GM21390 (cell line): ENCODE results near the gene NOD2.

Experiments
- ATAC-seq: cut with Tn5 transposase; IDR thresholded peaks from one replicate; pipeline ENCODE4 v1.9.1; 2021; ENCODE audit not compliant: unreplicated experiment

Gene NOD2

GRCh38 chr16:50692999-50693781 lies at the start of gene NOD2:
TSS of gene NOD2 (plus strand) at chr16:50693606. CDS start at chr16:50699496, 5,890 bp downstream.
- no peak for ATAC-seq

DNA sequence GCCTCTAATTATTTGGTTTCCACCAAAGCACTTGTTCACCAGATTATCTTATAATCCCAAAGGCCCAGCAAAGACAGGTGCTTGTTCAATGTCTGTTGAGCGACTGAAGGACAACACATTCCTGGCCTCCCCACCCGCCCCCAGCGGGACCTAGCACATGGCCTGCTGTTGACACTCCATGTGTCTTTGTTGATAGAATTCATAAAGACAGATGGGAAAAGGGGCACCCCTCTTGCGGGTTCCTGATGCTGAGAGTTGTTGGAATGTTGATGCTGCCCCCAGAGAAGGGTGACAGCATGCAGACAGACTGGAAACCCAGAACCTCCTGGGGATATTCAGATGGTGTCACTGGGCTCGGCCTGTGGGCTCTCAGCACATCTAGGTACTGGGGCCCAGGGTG lies 49.2 kb upstream of the NOD2 start:
- no peak for ATAC-seq

DNA sequence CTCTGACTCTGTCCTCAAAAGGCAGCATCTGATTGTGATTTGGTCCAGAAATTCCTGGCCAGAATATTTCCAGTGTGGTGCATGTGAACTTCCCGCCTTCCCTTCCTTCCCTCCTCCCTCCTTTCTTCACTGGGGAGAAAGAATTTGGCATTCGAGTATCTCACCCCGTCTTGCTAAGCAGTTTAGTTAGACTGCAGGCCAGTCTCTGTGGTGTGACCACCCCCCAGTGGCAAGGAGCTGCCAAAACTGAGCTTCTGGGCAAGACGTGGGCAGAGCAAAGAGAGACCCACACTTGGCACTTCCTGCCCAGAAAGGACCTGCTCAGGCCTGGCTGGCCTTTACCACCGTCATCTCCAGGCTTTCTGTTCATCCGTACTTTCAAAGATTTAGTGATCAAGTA lies 48.7 kb upstream of the NOD2 start:
- ATAC-seq: no peak

DNA sequence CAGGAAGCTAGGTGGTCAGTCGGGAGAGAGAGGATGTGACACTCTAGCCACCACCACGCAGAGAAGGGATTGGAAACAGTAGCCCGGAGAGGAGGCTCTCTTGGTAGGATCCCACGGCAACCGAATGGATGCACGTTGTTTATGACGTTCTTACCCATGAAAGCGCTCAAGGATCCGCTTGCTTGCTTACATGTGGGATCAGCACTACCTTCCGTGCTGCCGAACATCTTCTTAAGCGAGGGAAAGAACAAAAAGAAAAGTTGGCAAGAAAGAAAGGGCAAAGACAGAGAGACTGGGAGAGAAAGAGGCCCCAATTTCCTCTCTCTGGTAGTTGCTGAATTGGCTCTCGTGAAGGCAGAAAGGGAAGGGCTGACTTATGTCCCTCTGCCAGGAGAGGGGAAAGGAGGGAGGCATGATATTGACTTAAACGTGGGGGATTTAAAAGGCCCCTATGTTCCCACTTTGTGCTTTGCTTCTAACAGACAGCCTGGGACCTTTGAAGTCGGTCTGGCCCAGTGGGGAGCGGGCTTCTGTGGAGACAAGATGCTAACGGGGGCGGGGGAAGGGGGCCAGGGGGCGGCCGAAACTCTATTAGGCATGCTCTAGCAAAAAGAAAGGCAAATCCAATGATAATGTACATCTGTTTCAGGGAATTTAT lies 47.7 kb upstream of the NOD2 start:
- no peak for ATAC-seq

GRCh38 chr16:50646345-50646744 lies 47.1 kb upstream of the NOD2 start:
- ATAC-seq: no peak

DNA sequence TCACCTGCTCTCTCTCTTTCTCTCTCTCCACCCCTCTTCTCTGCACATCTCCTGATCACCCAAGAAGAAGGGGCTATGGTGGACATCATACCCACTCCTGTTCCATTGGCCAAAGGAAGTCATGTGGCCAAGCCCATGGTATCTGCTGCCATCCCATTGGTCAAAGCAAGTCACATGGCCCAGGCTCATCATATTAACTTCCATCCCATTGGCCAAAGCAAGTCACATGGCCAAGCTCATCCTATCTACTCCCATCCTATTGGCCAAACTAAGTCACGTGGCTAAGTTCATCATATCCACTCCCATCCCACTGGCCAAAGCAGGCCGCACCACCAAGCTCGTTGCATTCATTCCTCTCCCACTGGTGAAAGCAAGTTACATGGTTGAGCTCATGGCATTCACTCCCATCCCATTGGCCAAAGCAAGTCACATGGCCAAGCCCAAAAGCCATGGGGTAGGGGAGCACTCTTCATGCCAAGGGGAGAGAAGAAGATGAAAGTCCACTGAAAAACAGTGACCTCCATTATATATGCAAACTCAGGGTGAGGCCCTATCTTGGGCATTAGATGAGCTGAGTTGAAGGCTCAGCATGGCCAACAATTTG lies 41.5 kb upstream of the NOD2 start:
- ATAC-seq: no peak

DNA sequence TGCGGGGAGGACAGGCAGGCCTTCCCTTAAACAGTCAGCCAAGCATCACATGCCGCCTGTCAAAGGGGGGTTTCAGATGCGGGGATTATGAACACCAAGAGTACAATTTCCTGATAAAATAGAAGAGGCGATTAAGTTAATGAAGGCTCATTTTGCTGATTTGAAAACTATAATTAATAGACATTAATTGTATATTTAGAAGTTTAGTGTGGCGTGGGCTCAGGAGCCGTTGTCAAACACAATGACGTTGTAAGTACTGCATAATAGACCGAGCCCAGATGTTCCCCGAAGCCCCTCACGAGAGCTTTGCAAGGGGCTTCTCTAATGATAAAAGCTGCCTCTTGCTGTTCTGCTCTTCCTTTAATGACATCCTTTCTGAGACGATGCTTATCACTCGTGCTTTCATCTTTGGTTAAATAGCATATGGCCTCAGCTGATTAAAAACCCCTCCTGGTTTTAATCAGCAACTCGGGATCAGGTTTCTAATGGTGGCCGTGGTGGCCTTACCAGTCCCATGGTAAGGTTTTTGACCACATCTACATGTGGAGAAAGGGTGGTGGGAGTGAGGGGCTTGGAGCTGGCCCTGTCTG lies 40.5 kb upstream of the NOD2 start:
- ATAC-seq: no peak

DNA sequence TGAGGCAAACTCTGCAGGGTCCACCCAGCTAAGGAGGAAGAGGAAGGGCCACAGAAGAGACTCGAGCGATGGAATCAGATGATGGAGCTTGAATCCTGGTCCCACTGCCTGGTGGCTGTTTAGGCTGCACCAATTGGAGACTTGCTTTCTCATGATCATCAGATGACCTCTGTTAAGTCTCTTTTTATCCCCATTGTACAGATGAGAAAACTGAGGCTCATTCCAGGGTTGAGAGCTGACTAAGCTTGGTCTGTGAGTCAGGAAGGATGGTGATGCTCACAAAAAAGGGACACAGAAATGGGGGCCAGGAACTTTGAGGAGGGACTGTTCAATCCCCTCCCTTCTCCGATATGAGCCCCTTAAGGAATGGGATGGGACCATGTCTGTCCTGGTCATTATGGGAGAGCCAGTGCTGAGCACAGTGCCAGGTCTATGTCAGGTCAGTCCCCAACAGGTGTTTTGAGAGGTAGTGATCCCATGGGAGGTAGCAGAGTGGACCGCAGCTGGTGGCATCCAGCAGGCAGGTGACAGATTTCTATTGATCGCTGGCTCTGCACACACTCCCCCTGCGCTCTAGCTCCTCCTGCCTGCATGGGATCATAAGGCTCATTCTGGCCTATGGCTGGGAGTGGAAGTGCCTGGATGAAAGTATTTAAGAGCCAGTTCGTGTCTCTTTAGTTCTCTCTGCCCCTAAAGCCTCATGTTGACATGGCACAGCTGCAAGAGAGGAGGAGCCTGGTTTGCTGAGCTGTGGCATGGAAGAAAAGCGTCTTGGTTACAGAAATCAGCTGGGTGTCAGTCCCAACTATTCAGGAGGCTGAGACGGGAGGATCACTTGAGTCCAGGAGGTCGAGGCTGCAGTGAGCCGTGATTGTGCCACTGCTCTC lies 39.5 kb upstream of the NOD2 start:
- no peak for ATAC-seq

DNA sequence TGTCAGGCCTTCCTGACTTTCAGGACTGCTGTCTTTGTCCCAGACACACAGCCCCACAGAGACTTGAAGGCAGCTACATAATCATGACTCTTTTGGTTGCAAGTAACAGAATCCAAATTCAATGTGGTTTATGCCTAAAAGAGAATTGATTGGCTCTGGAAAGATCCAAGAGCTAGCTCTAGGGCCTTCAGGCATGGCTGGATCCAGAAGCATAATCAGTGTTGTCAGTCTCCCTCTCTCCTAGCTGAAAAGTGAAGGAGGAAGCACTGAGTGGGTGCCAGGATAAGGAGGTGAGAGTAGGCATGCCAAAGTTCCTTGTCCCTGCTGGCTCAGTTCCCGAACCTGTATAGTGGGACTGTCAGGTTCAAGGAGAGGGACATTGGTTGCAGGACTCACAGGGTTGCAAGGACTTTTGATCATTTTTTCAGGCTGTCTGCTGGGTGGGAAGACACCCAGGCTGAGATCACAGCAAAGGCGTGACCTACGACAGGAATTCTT lies 37.8 kb upstream of the NOD2 start:
- ATAC-seq: no peak

DNA sequence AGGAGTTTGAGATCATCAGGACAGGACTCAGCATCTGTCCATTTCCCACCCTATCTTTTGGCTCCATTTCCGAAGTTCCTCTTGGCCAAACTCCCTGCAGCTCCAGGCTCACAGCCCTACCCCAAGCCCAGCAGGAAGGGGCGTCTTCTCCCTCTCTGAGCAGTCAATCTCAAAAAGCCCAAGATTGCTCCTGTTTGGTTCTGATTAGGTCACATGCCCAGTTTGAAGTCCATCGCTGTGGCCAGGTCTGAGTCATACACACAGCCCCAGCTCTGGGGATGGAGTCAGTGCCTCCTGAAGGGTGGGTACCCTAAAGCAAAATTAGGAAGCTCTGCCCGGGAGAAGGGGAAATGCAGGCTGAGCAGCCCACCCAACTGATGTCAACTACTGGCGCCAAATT lies 36.2 kb upstream of the NOD2 start:
- no peak for ATAC-seq

- no peak for ATAC-seq
Measured at GRCh38 chr16:50659806-50660205, 33.6 kb upstream of the NOD2 start.

DNA sequence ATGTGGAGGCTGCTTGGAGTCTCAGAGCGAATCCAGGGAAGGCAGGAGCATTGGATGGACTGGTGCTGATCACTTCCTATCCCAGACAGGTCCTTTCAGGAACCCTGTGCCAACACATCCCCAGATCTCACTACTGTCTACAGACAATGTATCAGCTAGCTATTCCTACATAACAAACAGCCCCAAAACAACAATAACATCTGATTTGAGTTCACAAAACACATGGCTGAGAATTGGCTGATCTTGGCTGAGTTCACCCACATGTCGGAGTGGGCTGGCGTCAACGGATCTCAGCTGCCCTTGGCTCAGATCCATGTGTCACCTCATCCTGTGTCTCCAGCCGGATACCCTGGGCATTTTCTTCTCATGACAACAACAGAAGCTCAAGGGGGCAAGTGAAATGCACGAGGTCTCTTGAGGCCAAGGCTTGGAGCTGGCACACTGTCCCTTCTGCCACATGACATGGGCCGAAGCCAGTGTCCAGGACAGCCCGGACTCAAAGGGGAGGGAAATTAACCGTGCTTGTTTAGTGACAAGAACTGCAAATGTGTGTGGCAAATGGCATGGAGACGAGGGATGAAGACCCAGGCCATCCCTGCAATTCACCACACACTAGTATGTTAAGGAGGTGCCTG lies 31.0 kb upstream of the NOD2 start:
- no peak for ATAC-seq

DNA sequence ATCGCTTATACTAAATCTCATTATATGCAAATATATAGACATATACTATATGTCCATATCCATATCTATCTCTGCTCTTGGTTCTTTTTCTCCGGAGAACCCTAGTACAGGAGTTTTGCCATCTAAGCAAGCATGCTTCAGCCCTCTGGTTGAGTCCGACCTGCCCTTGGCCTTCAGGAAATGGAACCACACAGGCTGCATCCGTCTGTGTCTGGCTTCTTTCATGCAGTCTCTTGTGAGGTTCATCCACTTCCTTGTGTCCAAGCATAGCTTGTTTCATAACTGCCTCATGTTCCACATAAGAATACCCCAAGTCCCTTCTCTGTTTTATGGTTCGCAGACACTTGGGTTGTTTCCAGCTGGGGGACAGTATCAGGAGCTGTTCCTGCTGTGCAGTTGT lies 29.1 kb upstream of the NOD2 start:
- no peak for ATAC-seq

GRCh38 chr16:50665128-50665878 lies 28.1 kb upstream of the NOD2 start:
- peak; percentile 37 for ATAC-seq

DNA sequence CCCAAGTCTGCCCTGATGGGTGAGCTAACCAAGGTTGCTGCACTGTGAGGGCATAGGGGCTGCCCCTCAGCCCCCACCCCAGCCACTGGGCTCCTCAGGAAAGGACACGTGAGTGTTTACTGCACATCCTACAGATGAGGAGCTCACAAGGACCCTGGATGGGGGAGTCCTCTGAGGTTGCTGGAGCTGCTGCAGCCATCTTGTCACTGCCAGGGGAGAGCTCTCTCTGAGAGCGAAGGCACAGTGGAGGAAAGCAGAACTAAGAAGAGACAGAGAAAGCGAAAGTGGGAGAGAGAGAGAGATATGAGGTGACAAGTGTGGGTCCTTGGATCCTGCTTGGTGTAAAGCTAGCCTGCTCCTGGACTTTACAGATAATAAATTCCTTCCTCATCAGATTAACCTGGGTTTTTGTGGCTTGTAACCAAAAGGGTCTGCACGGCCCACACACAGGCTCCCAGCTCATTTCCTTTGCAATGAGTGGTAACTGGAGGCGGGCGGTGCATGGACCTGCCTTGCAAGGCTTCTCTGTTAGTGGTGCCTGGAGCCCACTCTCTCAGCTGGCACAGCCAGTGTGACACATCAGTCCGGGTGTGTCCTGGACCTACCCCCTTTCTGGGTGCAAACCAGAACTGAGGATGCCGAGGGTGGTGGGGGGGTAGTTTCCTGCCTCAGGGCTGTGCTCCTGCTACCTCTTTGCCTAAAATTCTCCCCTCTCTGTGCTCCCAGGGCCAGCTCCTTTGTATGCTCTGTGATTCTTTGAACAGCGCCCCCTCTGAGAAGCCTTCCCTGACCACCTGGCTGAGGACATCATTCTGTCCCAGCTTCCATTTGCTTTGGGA lies 26.5 kb upstream of the NOD2 start:
- peak; percentile 92 for ATAC-seq

GRCh38 chr16:50667497-50668367 lies 25.7 kb upstream of the NOD2 start:
- ATAC-seq: no peak

- no peak for ATAC-seq
Measured at GRCh38 chr16:50668368-50669008, 24.9 kb upstream of the NOD2 start.
